ENCODE data around the gene XRCC5.

DNA sequence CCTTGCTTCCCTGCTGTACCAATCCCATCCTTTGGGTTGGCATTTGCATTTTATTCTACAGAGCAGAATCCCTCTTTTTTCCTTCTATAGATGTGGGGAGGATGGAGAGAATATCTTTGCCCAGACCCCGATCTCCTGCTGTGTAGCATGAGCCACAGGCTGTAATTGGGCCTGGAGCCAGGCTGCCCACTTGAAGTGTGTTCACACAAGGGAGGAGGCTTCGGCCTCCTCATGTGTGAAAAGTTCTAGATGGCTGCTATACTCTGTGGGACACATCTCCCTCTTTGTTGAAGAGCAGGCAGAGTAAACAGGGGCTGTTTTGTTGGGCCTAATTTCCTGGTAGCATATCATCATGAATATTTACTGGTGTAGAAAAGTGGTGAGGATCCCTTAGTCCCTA is 126.3 kb downstream of the XRCC5 start:
- TF ChIP-seq, protein P1, sequence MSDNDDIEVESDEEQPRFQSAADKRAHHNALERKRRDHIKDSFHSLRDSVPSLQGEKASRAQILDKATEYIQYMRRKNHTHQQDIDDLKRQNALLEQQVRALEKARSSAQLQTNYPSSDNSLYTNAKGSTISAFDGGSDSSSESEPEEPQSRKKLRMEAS (IDR thresholded peaks at IDR 0.05), result no peak
- TF ChIP-seq, protein P2, sequence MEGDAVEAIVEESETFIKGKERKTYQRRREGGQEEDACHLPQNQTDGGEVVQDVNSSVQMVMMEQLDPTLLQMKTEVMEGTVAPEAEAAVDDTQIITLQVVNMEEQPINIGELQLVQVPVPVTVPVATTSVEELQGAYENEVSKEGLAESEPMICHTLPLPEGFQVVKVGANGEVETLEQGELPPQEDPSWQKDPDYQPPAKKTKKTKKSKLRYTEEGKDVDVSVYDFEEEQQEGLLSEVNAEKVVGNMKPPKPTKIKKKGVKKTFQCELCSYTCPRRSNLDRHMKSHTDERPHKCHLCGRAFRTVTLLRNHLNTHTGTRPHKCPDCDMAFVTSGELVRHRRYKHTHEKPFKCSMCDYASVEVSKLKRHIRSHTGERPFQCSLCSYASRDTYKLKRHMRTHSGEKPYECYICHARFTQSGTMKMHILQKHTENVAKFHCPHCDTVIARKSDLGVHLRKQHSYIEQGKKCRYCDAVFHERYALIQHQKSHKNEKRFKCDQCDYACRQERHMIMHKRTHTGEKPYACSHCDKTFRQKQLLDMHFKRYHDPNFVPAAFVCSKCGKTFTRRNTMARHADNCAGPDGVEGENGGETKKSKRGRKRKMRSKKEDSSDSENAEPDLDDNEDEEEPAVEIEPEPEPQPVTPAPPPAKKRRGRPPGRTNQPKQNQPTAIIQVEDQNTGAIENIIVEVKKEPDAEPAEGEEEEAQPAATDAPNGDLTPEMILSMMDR (IDR thresholded peaks at IDR 0.05 in 2 of 3, conservative IDR thresholded peaks at IDR 0.05 in 1 of 3; ENCODE audit: borderline replicate concordance in 1 of 3, insufficient read depth in 1 of 3, low read depth in 2 of 3, low read length in 2 of 3), result no peak

All from HCT116 (cell line).